Stomach (tissue), 9 donors: ENCODE measurements around the gene RNU6-1. TPM values are rescaled to one million over a fixed set of nuclear protein-coding genes. Genes with fewer than 3 reads are reported as not detected.

Experiments
- DNase-seq, 2 donors: peaks; one replicate each; pipeline versions ENCODE4 v3.0.0 to v3.0.0-alpha.2; 2013 to 2019
- H3K27ac ChIP-seq, 5 donors: fragments of 200-600 bp in 4 of 5; sonication (generic) in 4 of 5; one replicate each; pipeline ENCODE4 v1.5.1; 2013 to 2019; ENCODE audit warnings: mild to moderate bottlenecking in 1 of 5, moderate library complexity in 1 of 5
- H3K27me3 ChIP-seq, 3 donors: fragments of 200-600 bp; sonication (generic); one replicate each; pipeline ENCODE4 v1.5.1; 2017 to 2019; ENCODE audit warnings: mixed run types in 1 of 3
- H3K36me3 ChIP-seq, 4 donors: fragments of 200-600 bp; sonication (generic); 1 replicate in 3 of 4; 2 replicates in 1 of 4; pipeline ENCODE4 v1.5.1; 2016 to 2019
- H3K4me1 ChIP-seq, 4 donors: fragments of 200-600 bp; sonication (generic); one replicate each; pipeline ENCODE4 v1.5.1; 2016 to 2019
- H3K4me3 ChIP-seq, 4 donors: fragments of 200-600 bp; sonication (generic) in 3 of 4; one replicate each; pipeline ENCODE4 v1.5.1; 2016 to 2019; ENCODE audit warnings: mild to moderate bottlenecking in 1 of 4
- H3K9me3 ChIP-seq, 4 donors: fragments of 200-600 bp; sonication (generic); one replicate each; pipeline ENCODE4 v1.5.1; 2016 to 2019
- CTCF ChIP-seq, 7 experiments: fragments of 450-650 bp in 4 of 7; fragments of 200-600 bp in 3 of 7; sonication (generic) in 3 of 7; IDR thresholded peaks; one replicate each; pipeline ENCODE4 v1.5.1; 2016 to 2019; ENCODE audit warnings: antibody characterized with exemption in 7 of 7, control low read depth in 2 of 7, mild to moderate bottlenecking in 1 of 7
- EP300 ChIP-seq: sonication (generic); formaldehyde crosslinking; IDR thresholded peaks from one replicate; pipeline ENCODE4 v1.6.1; 2017; ENCODE audit warnings: antibody characterized with exemption
- POLR2A ChIP-seq, 4 donors: fragments of 450-650 bp; IDR thresholded peaks; one replicate each; pipeline ENCODE4 v1.6.1; 2016; ENCODE audit warnings: antibody characterized with exemption in 4 of 4, control low read depth in 2 of 4, mild to moderate bottlenecking in 1 of 4, moderate library complexity in 1 of 4
- POLR2AphosphoS5 ChIP-seq, 3 donors: sonication (generic); formaldehyde crosslinking; IDR thresholded peaks; one replicate each; pipeline ENCODE4 v1.6.1; 2016; ENCODE audit warnings: antibody characterized with exemption in 3 of 3
- WGBS, 5 donors: extraction: QIAGEN DNeasy Blood & Tissue Kit in 3 of 5; methylation state at CpG; one replicate each; pipeline versions ENCODE4 v1.1.5 to v1.1.7; 2013 to 2018; 5-methylcytosine and 5-hydroxymethylcytosine counted together
- intact Hi-C: fragments of 100-400 bp; cut with DNase I; formaldehyde crosslinking; loops from one replicate; pipeline ENCODE4 v1.15.1; 2023; ENCODE audit warnings: low total_unique reads
- polyA plus RNA-seq, 3 donors: library from polyadenylated mRNA; stranded (reverse); fragments of 200-250 nt; gene quantifications; one replicate each; pipeline ENCODE4 v1.2.3, GENCODE V29; 2013
- total RNA-seq, 5 donors: library from RNA; depleted of rRNA; stranded (reverse); fragments of >200 nt; gene quantifications; one replicate each; pipeline versions ENCODE4 v1.1.0 to v1.2.3, GENCODE V29; 2014 to 2016
- donor health status: healthy with polysubstance abuse.
- donor health status: Bipolar disorder and iron deficiency.
- donor health status: healthy.

RNU6-1 gene
- total and polyA plus RNA-seq, 8 donors: not detected

GRCh38 chr15:67796196-67797127, 43.4 kb downstream of the RNU6-1 start:
- DNase-seq: no peak
- Histone ChIP-seq H3K36me3 (peaks cover 0 to 21% (median 10%) of the 10 kb centered on the region in 4 donors), H3K27ac (no peak overlapping the region), H3K4me1 (no peaks in the 10 kb centered on the region), H3K9me3 (peaks cover 0 to 12% (median 8%) of the 10 kb centered on the region in 4 donors), H3K4me3 (no peak overlapping the region), H3K27me3 (no peaks in the 10 kb centered on the region)
- TF ChIP-seq EP300 (no peak), POLR2A (IDR thresholded peaks at IDR 0.05) (no peak), POLR2AphosphoS5 (IDR thresholded peaks at IDR 0.05) (no peak), CTCF (IDR thresholded peaks at IDR 0.05) (no peak)
- 70 to 91% (median 81%) methylated on average over 4 of the region's 4 CpGs for WGBS, 5 donors
- intact Hi-C loops: no loop called here

DNA sequence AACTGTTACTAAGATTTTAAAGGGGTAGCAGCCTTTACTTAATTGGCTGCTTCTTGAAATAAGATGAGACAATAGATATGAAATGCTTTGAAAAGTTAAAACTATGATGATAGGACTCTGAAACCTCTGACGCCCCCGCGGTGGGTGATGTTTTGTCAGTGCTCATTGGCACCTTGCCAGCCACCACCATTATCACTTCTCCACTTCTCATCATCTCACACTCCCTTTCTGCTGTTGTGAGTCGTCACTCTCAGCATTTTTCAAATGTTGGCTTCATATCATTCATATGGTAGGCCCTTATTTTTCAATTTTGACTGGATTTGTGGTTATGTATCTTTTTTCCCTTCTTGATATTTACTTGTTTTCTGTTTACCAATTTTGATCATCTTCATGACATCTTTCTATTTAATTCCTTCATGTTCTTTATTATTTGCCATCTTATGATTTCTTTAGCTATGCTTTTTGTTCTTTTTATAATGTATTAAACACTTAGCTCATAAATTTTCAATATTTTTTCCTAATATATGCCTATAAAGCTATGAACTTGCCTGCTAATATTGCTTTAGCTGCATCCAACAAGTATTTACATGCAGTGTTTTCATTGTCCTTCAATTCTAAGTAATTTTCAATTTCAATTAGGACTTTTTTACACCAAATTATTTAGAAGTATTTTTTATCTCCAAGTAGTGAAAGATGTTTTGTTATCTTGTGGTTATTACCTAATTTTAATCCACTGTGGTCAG, 44.8 kb downstream of the RNU6-1 start:
- Histone ChIP-seq H3K36me3 (peaks cover 0 to 17% (median 10%) of the 10 kb centered on the region in 4 donors), H3K27me3 (no peaks in the 10 kb centered on the region), H3K9me3 (peaks cover 0 to 12% (median 8%) of the 10 kb centered on the region in 4 donors), H3K4me1 (no peaks in the 10 kb centered on the region), H3K4me3 (no peak overlapping the region), H3K27ac (no peak overlapping the region)
- WGBS, 5 donors: 91 to 97% (median 94%) methylated on average over 4 of the region's 4 CpGs
- TF ChIP-seq CTCF (IDR thresholded peaks at IDR 0.05) (no peak), POLR2AphosphoS5 (IDR thresholded peaks at IDR 0.05) (no peak), EP300 (no peak), POLR2A (IDR thresholded peaks at IDR 0.05) (no peak)
- DNase-seq: no peak
- intact Hi-C loops: no loop called here

- peaks cover 0 to 4% (median 0%) of the 10 kb centered on the region in 4 donors for H3K36me3 ChIP-seq
- intact Hi-C loops: no loop called here
- peaks cover 0 to 12% (median 8%) of the 10 kb centered on the region in 4 donors for H3K9me3 ChIP-seq
- H3K4me3 ChIP-seq: no peak overlapping the region
- DNase-seq: no peak
- no peaks in the 10 kb centered on the region for H3K4me1 ChIP-seq
- H3K27ac ChIP-seq: no peak overlapping the region
- H3K27me3 ChIP-seq: no peaks in the 10 kb centered on the region
- no peak for TF ChIP-seq CTCF (IDR thresholded peaks at IDR 0.05)
- no peak for TF ChIP-seq POLR2AphosphoS5 (IDR thresholded peaks at IDR 0.05)
- no peak for TF ChIP-seq POLR2A (IDR thresholded peaks at IDR 0.05)
- TF ChIP-seq EP300: no peak
- 79 to 88% (median 83%) methylated on average over 8 of the region's 8 CpGs for WGBS, 5 donors
Observed at GRCh38 chr15:67792250-67792942, 47.4 kb downstream of the RNU6-1 start.
